ENCODE results near the gene PSMD1.
"Not testable (repeated sequence)": the region's sequence is repeated elsewhere in the genome, so short reads cannot be mapped to it uniquely, and the experiment has no call there.

The PSMD1 gene

GRCh38 chr2:231100321-231100720 lies 43.7 kb downstream of the PSMD1 start:
- not testable (repeated sequence) for H3K27ac ChIP-seq (ENCODE audit: low read depth, low read length); H3K4me1 ChIP-seq (ENCODE audit: insufficient read depth, low read length); H3K27me3 ChIP-seq (ENCODE audit: insufficient read depth, low read length); H3K9ac ChIP-seq (ENCODE audit: low read depth, low read length); H3K4me3 ChIP-seq (ENCODE audit: low read length)
- Histone ChIP-seq H3K9me3 (ENCODE audit: insufficient read depth, low read depth, low read length) (peaks cover 23% of the 10 kb centered on the region), H3K36me3 (ENCODE audit: insufficient read depth, low read length) (peaks cover 76% of the 10 kb centered on the region)
- 97% methylated on average over 2 of the region's 2 CpGs for WGBS

GRCh38 chr2:231100990-231101389 lies 44.3 kb downstream of the PSMD1 start:
- Histone ChIP-seq H3K9me3 (ENCODE audit: insufficient read depth, low read depth, low read length) (peaks cover 23% of the 10 kb centered on the region), H3K9ac (ENCODE audit: low read depth, low read length) (no peak overlapping the region), H3K4me1 (ENCODE audit: insufficient read depth, low read length) (no peaks in the 10 kb centered on the region), H3K27ac (ENCODE audit: low read depth, low read length) (no peak overlapping the region), H3K36me3 (ENCODE audit: insufficient read depth, low read length) (peaks cover 80% of the 10 kb centered on the region), H3K4me3 (ENCODE audit: low read length) (no peak overlapping the region), H3K27me3 (ENCODE audit: insufficient read depth, low read length) (no peaks in the 10 kb centered on the region)
- WGBS, result 89% methylated on average over 4 of the region's 4 CpGs

GRCh38 chr2:231102772-231103171 lies 46.1 kb downstream of the PSMD1 start:
- H3K4me3 ChIP-seq (ENCODE audit: low read length), result no peak overlapping the region

GRCh38 chr2:231104115-231104713 lies 47.5 kb downstream of the PSMD1 start:
- WGBS, result 67% methylated on average over 1 of the region's 3 CpGs
- Histone ChIP-seq H3K9me3 (ENCODE audit: insufficient read depth, low read depth, low read length) (peaks cover 16% of the 10 kb centered on the region), H3K27me3 (ENCODE audit: insufficient read depth, low read length) (no peaks in the 10 kb centered on the region), H3K36me3 (ENCODE audit: insufficient read depth, low read length) (peaks cover 71% of the 10 kb centered on the region), H3K4me3 (ENCODE audit: low read length) (no peak overlapping the region), H3K4me1 (ENCODE audit: insufficient read depth, low read length) (no peaks in the 10 kb centered on the region), H3K27ac (ENCODE audit: low read depth, low read length) (no peak overlapping the region), H3K9ac (ENCODE audit: low read depth, low read length) (no peak overlapping the region)

More at GRCh38 chr2:231102772-231103171, 46.1 kb downstream of the PSMD1 start:
- Histone ChIP-seq H3K27me3 (ENCODE audit: insufficient read depth, low read length) (no peaks in the 10 kb centered on the region), H3K27ac (ENCODE audit: low read depth, low read length) (no peak overlapping the region), H3K4me1 (ENCODE audit: insufficient read depth, low read length) (no peaks in the 10 kb centered on the region), H3K9me3 (ENCODE audit: insufficient read depth, low read depth, low read length) (peaks cover 23% of the 10 kb centered on the region), H3K36me3 (ENCODE audit: insufficient read depth, low read length) (peaks cover 71% of the 10 kb centered on the region), H3K9ac (ENCODE audit: low read depth, low read length) (no peak overlapping the region)
- 100% methylated on average over 1 of the region's 2 CpGs for WGBS

GRCh38 chr2:231110551-231110950 lies 53.9 kb downstream of the PSMD1 start:
- Histone ChIP-seq H3K27me3 (ENCODE audit: insufficient read depth, low read length) (no peaks in the 10 kb centered on the region), H3K9me3 (ENCODE audit: insufficient read depth, low read depth, low read length) (no peaks in the 10 kb centered on the region), H3K27ac (ENCODE audit: low read depth, low read length) (no peak overlapping the region), H3K4me3 (ENCODE audit: low read length) (no peak overlapping the region), H3K4me1 (ENCODE audit: insufficient read depth, low read length) (peaks cover 24% of the 10 kb centered on the region), H3K9ac (ENCODE audit: low read depth, low read length) (no peak overlapping the region), H3K36me3 (ENCODE audit: insufficient read depth, low read length) (peaks cover 57% of the 10 kb centered on the region)
- 90% methylated on average over 1 of the region's 1 CpG for WGBS

GRCh38 chr2:231111987-231112386 lies 55.3 kb downstream of the PSMD1 start:
- Histone ChIP-seq H3K4me3 (ENCODE audit: low read length) (no peak overlapping the region), H3K27me3 (ENCODE audit: insufficient read depth, low read length) (no peaks in the 10 kb centered on the region), H3K27ac (ENCODE audit: low read depth, low read length) (no peak overlapping the region), H3K9me3 (ENCODE audit: insufficient read depth, low read depth, low read length) (no peaks in the 10 kb centered on the region), H3K9ac (ENCODE audit: low read depth, low read length) (no peak overlapping the region), H3K36me3 (ENCODE audit: insufficient read depth, low read length) (peaks cover 50% of the 10 kb centered on the region), H3K4me1 (ENCODE audit: insufficient read depth, low read length) (peaks cover 31% of the 10 kb centered on the region)
- WGBS, result 89% methylated on average over 1 of the region's 1 CpG

GRCh38 chr2:231113489-231113888 lies 56.8 kb downstream of the PSMD1 start:
- H3K27me3 ChIP-seq (ENCODE audit: insufficient read depth, low read length), result no peaks in the 10 kb centered on the region
- 93% methylated on average over 5 of the region's 5 CpGs for whole genome bisulfite sequencing
- H3K4me3 ChIP-seq (ENCODE audit: low read length), result no peak overlapping the region
- no peak overlapping the region for H3K9ac ChIP-seq (ENCODE audit: low read depth, low read length)
- H3K27ac ChIP-seq (ENCODE audit: low read depth, low read length), result no peak overlapping the region
- H3K9me3 ChIP-seq (ENCODE audit: insufficient read depth, low read depth, low read length), result no peaks in the 10 kb centered on the region
- peaks cover 31% of the 10 kb centered on the region for H3K4me1 ChIP-seq (ENCODE audit: insufficient read depth, low read length)
- H3K36me3 ChIP-seq (ENCODE audit: insufficient read depth, low read length), result peaks cover 38% of the 10 kb centered on the region

GRCh38 chr2:231115651-231116050 lies 59.0 kb downstream of the PSMD1 start:
- Histone ChIP-seq H3K4me1 (ENCODE audit: insufficient read depth, low read length) (peaks cover 31% of the 10 kb centered on the region), H3K36me3 (ENCODE audit: insufficient read depth, low read length) (peaks cover 19% of the 10 kb centered on the region; the same call in 1 of the 2 replicates), H3K9me3 (ENCODE audit: insufficient read depth, low read depth, low read length) (no peaks in the 10 kb centered on the region), H3K27ac (ENCODE audit: low read depth, low read length) (no peak overlapping the region), H3K27me3 (ENCODE audit: insufficient read depth, low read length) (no peaks in the 10 kb centered on the region), H3K9ac (ENCODE audit: low read depth, low read length) (no peak overlapping the region), H3K4me3 (ENCODE audit: low read length) (no peak overlapping the region)
- WGBS, result 81% methylated on average over 2 of the region's 2 CpGs

- WGBS, result no CpG with 5 or more reads among the region's 1 CpG
Measured at GRCh38 chr2:231117148-231117547, 60.5 kb downstream of the PSMD1 start.

GRCh38 chr2:231117922-231118613 lies 61.4 kb downstream of the PSMD1 start:
- Histone ChIP-seq H3K4me1 (ENCODE audit: insufficient read depth, low read length) (peaks cover 41% of the 10 kb centered on the region), H3K27me3 (ENCODE audit: insufficient read depth, low read length) (no peaks in the 10 kb centered on the region), H3K27ac (ENCODE audit: low read depth, low read length) (no peak overlapping the region), H3K36me3 (ENCODE audit: insufficient read depth, low read length) (peaks cover 10% of the 10 kb centered on the region; the same call in 1 of the 2 replicates), H3K9me3 (ENCODE audit: insufficient read depth, low read depth, low read length) (no peaks in the 10 kb centered on the region), H3K9ac (ENCODE audit: low read depth, low read length) (no peak overlapping the region), H3K4me3 (ENCODE audit: low read length) (no peak overlapping the region)
- 94% methylated on average over 4 of the region's 4 CpGs for WGBS

More at GRCh38 chr2:231117148-231117547, 60.5 kb downstream of the PSMD1 start:
- Histone ChIP-seq H3K4me1 (ENCODE audit: insufficient read depth, low read length) (peaks cover 33% of the 10 kb centered on the region), H3K9ac (ENCODE audit: low read depth, low read length) (no peak overlapping the region), H3K36me3 (ENCODE audit: insufficient read depth, low read length) (peaks cover 12% of the 10 kb centered on the region; the same call in 1 of the 2 replicates), H3K4me3 (ENCODE audit: low read length) (no peak overlapping the region), H3K9me3 (ENCODE audit: insufficient read depth, low read depth, low read length) (no peaks in the 10 kb centered on the region), H3K27me3 (ENCODE audit: insufficient read depth, low read length) (no peaks in the 10 kb centered on the region), H3K27ac (ENCODE audit: low read depth, low read length) (no peak overlapping the region)

GRCh38 chr2:231118614-231118942 lies 61.9 kb downstream of the PSMD1 start:
- peaks cover 42% of the 10 kb centered on the region for H3K4me1 ChIP-seq (ENCODE audit: insufficient read depth, low read length)
- no peaks in the 10 kb centered on the region for H3K9me3 ChIP-seq (ENCODE audit: insufficient read depth, low read depth, low read length)
- peaks cover 6% of the 10 kb centered on the region; the same call in 1 of the 2 replicates for H3K36me3 ChIP-seq (ENCODE audit: insufficient read depth, low read length)
- no peak overlapping the region for H3K9ac ChIP-seq (ENCODE audit: low read depth, low read length)
- H3K4me3 ChIP-seq (ENCODE audit: low read length), result no peak overlapping the region
- H3K27ac ChIP-seq (ENCODE audit: low read depth, low read length), result no peak overlapping the region
- 98% methylated on average over 2 of the region's 2 CpGs for WGBS
- no peaks in the 10 kb centered on the region for H3K27me3 ChIP-seq (ENCODE audit: insufficient read depth, low read length)

All from HUES64 (cell line).